T-cell (primary cell): ENCODE results near the gene LRP1B. TPM values are rescaled to one million over a fixed set of nuclear protein-coding genes. Genes with fewer than 3 reads are reported as not detected.

Experiments
- ATAC-seq, 4 experiments: fragments of 200-7000 bp in 3 of 4; fragments of 150-1000 bp in 1 of 4; cut with Tn5 transposase; replicated peaks in 1 of 4; 1 replicate in 3 of 4; 2 replicates in 1 of 4; pipeline ENCODE4 v1.10.0; 2021; ENCODE audit warnings: moderate library complexity in 3 of 4, mild to moderate bottlenecking in 2 of 4, moderate number of reproducible peaks in 1 of 4
- CTCF ChIA-PET, 2 donors: fragments of 300-600 bp; sonication (Branson Sonifier 250); formaldehyde crosslinking; loops; one replicate each; lab custom pipeline; 2022; ENCODE audit warnings: antibody characterized with exemption in 2 of 2; lab: Charles Lee
- POLR2A ChIA-PET, 2 donors: fragments of 300-600 bp; sonication (Branson Sonifier 250); formaldehyde crosslinking; loops; one replicate each; lab custom pipeline; 2022; ENCODE audit warnings: antibody characterized with exemption in 2 of 2; lab: Charles Lee
- DNase-seq, 35 experiments: peaks; one replicate each; pipeline versions ENCODE4 v3.0.0 to v3.0.0-alpha.2; 2013 to 2023
- H3K27ac ChIP-seq: one replicate; pipeline ENCODE4 v1.5.1; 2013; ENCODE audit warnings: low read length
- H3K27me3 ChIP-seq, 2 experiments: replicated peaks in 1 of 2; 1 replicate in 1 of 2; 2 replicates in 1 of 2; pipeline versions ENCODE4 v1.6.1 to v1.7.0; 2013; ENCODE audit warnings: low read length in 1 of 2, mixed read lengths in 1 of 2; ENCODE audit not compliant: control insufficient read depth in 2 of 2, insufficient read depth in 2 of 2; ENCODE audit errors: extremely low read depth in 1 of 2
- H3K36me3 ChIP-seq, 2 donors: 1 replicate in 1 of 2; 2 replicates in 1 of 2; pipeline versions ENCODE4 v1.6.1 to v1.7.0; 2013; ENCODE audit warnings: low read length in 1 of 2; ENCODE audit not compliant: control insufficient read depth in 2 of 2, insufficient read depth in 1 of 2; ENCODE audit errors: extremely low read depth in 1 of 2
- H3K4me1 ChIP-seq, 2 experiments: 1 replicate in 1 of 2; 2 replicates in 1 of 2; pipeline versions ENCODE4 v1.6.1 to v1.7.0; 2013; ENCODE audit warnings: low read length in 2 of 2, mixed read lengths in 1 of 2; ENCODE audit not compliant: insufficient read depth in 2 of 2, control insufficient read depth in 1 of 2; ENCODE audit errors: extremely low read depth in 1 of 2
- H3K4me3 ChIP-seq, 2 donors: 1 replicate in 1 of 2; 2 replicates in 1 of 2; pipeline versions ENCODE4 v1.5.1 to v1.7.0; 2013; ENCODE audit warnings: mild to moderate bottlenecking in 2 of 2, low read length in 1 of 2, moderate library complexity in 1 of 2; ENCODE audit not compliant: control insufficient read depth in 1 of 2; ENCODE audit errors: extremely low read depth in 1 of 2
- H3K9me3 ChIP-seq: 2 replicates; pipeline ENCODE4 v1.7.0; 2013
- H3K27ac Mint-ChIP-seq, 2 donors: one replicate each; pipeline ENCODE4 v1.8.0; 2020 to 2021; ENCODE audit warnings: mild to moderate bottlenecking in 2 of 2, mixed read lengths in 2 of 2
- H3K27me3 Mint-ChIP-seq, 2 donors: one replicate each; pipeline ENCODE4 v1.8.0; 2021 to 2022; ENCODE audit warnings: mixed read lengths in 2 of 2
- H3K36me3 Mint-ChIP-seq: one replicate; pipeline ENCODE4 v1.8.0; 2021; ENCODE audit warnings: mixed read lengths
- H3K4me1 Mint-ChIP-seq, 3 donors: one replicate each; pipeline ENCODE4 v1.8.0; 2020 to 2022; ENCODE audit warnings: mixed read lengths in 3 of 3, mild to moderate bottlenecking in 1 of 3
- H3K4me3 Mint-ChIP-seq, 3 donors: one replicate each; pipeline ENCODE4 v1.8.0; 2020 to 2022; ENCODE audit warnings: mild to moderate bottlenecking in 3 of 3, mixed read lengths in 3 of 3, moderate library complexity in 3 of 3
- H3K9me3 Mint-ChIP-seq, 3 donors: one replicate each; pipeline ENCODE4 v1.8.0; 2020 to 2022; ENCODE audit warnings: mixed read lengths in 3 of 3
- WGBS: methylation state at CpG from one replicate; pipeline ENCODE4 v1.1.5; 2013; ENCODE audit warnings: missing lambda C conversion rate; ENCODE audit not compliant: insufficient coverage; 5-methylcytosine and 5-hydroxymethylcytosine counted together
- total RNA-seq, 35 experiments: library from RNA in 6 of 35; stranded (reverse) in 6 of 35; fragments of 120-200 nt in 1 of 35; gene quantifications; one replicate each; pipeline versions ENCODE4 v1.2.1 to v1.2.4 and lab custom pipeline; 2013 to 2026

LRP1B gene
- total RNA-seq, 5 donors from 2014 or later (not counting 1 experiment from before 2014, with no cell fraction given), result not detected

GRCh38 chr2:140695155-140695554 is 1435.7 kb downstream of the LRP1B start:
- Histone ChIP-seq H3K4me3 (no peak overlapping the region), H3K27ac (no peak overlapping the region), H3K36me3 (no peaks in the 10 kb centered on the region), H3K9me3 (no peaks in the 10 kb centered on the region), H3K4me1 (no peaks in the 10 kb centered on the region), H3K27me3 (no peaks in the 10 kb centered on the region)
- CTCF ChIA-PET, result no interaction called here
- no peak for ATAC-seq
- POLR2A ChIA-PET, result interaction anchor here in 1 of 2 donors (0.6 kb wide), 1 partner anchor 636 kb away, joined by 3 read pairs; no protein-coding TSS in a partner anchor
- no peak for DNase-seq
- WGBS, result no CpG with 5 or more reads among the region's 1 CpG
- no peaks in the 10 kb centered on the region for H3K36me3 Mint-ChIP-seq
- H3K4me1 Mint-ChIP-seq, result no peaks in the 10 kb centered on the region
- H3K27me3 Mint-ChIP-seq, result no peaks in the 10 kb centered on the region
- no peak overlapping the region for H3K27ac Mint-ChIP-seq
- H3K9me3 Mint-ChIP-seq, result peaks cover 2 to 15% (median 8%) of the 10 kb centered on the region in 3 donors
- H3K4me3 Mint-ChIP-seq, result no peak overlapping the region

DNA sequence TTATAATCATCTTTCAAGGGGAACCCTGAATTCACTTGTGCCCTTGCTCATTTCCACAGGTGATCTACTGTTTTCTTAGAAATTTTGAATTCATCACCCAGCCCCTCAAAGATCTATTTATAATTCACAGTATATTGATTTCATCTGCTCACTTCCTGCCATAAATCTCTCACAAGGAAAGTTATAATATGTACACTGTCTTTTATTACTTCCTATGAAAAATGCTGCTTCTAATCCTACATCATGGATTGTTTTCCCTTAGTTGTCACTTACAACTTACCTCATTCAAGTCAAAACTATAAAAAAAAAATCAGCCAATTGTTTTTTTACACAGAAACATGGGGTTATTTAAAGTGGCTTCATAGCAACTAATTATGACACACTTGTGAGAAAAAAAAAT is 1443.0 kb downstream of the LRP1B start:
- Mint-ChIP-seq H3K27ac (no peak overlapping the region), H3K27me3 (no peaks in the 10 kb centered on the region), H3K4me3 (no peak overlapping the region), H3K4me1 (no peaks in the 10 kb centered on the region), H3K9me3 (peaks cover 8 to 26% (median 8%) of the 10 kb centered on the region in 3 donors), H3K36me3 (no peaks in the 10 kb centered on the region)
- no peak overlapping the region for H3K27ac ChIP-seq
- POLR2A ChIA-PET, result no interaction called here
- CTCF ChIA-PET, result no interaction called here
- no peak for ATAC-seq
- no peak overlapping the region for H3K4me3 ChIP-seq
- H3K36me3 ChIP-seq, result no peaks in the 10 kb centered on the region
- H3K27me3 ChIP-seq, result no peaks in the 10 kb centered on the region
- no peaks in the 10 kb centered on the region for H3K4me1 ChIP-seq
- no peaks in the 10 kb centered on the region for H3K9me3 ChIP-seq
- no peak for DNase-seq

DNA sequence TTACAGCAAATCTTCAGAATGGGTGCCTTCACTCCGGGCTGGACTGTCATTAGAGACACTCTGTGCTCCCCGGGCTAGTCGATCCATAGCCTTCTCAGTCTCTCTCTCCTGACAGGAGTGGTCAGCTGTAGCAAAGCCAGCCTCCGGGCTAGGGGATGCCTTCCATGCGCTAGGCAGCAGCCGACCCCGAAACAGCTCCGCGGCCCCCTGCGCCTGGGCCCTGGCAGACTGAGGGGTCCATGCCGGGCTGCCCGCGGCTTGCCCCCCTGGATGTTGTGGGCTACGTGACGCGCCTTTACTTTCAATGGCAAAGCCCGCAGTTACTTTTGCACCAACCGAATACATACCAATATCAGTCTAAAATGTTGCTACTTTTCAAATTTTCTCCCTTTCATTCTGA is 1447.2 kb downstream of the LRP1B start:
- H3K4me1 Mint-ChIP-seq, result no peaks in the 10 kb centered on the region
- POLR2A ChIA-PET, result no interaction called here
- peaks cover 5 to 27% (median 5%) of the 10 kb centered on the region in 3 donors for H3K9me3 Mint-ChIP-seq
- whole genome bisulfite sequencing, result 85% methylated on average over 10 of the region's 18 CpGs
- H3K27me3 Mint-ChIP-seq, result no peaks in the 10 kb centered on the region
- DNase-seq (no peak), ATAC-seq (no peak)
- Histone ChIP-seq H3K36me3 (no peaks in the 10 kb centered on the region), H3K4me1 (no peaks in the 10 kb centered on the region), H3K27ac (no peak overlapping the region), H3K9me3 (no peaks in the 10 kb centered on the region), H3K4me3 (no peak overlapping the region), H3K27me3 (no peaks in the 10 kb centered on the region)
- CTCF ChIA-PET, result no interaction called here
- H3K4me3 Mint-ChIP-seq, result no peak overlapping the region
- H3K36me3 Mint-ChIP-seq, result no peaks in the 10 kb centered on the region
- H3K27ac Mint-ChIP-seq, result no peak overlapping the region

DNA sequence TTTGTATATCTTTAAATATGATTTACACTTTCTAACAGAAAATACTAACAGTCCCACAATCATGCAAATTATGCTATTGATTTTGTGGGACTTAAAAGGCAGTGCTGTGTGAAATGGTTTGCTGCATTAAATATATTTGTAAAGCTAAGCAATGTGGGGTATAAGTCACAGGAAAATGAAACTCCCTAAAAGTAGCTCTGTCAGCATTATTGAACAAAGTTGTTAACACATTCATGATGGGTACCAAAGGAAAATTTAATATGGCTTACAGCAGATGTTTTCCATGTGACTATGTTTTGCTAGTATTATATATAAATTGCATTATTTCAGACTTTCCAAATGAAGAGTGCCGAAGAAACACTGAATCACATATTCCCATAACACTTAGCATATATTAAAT is 1450.0 kb downstream of the LRP1B start:
- no CpG with 5 or more reads among the region's 1 CpG for WGBS
- Histone ChIP-seq H3K4me1 (no peaks in the 10 kb centered on the region), H3K4me3 (no peak overlapping the region), H3K9me3 (no peaks in the 10 kb centered on the region), H3K27ac (no peak overlapping the region), H3K36me3 (no peaks in the 10 kb centered on the region), H3K27me3 (no peaks in the 10 kb centered on the region)
- DNase-seq (no peak), ATAC-seq (no peak)
- no peaks in the 10 kb centered on the region for H3K4me1 Mint-ChIP-seq
- no peak overlapping the region for H3K4me3 Mint-ChIP-seq
- no peaks in the 10 kb centered on the region for H3K27me3 Mint-ChIP-seq
- ChIA-PET POLR2A (interaction anchor here in 1 of 2 donors (0.6 kb wide), 1 partner anchor 1060 kb away, joined by 3 read pairs; no protein-coding TSS in a partner anchor), CTCF (no interaction called here)
- H3K27ac Mint-ChIP-seq, result no peak overlapping the region
- H3K9me3 Mint-ChIP-seq, result peaks cover 0 to 24% (median 4%) of the 10 kb centered on the region in 3 donors
- no peaks in the 10 kb centered on the region for H3K36me3 Mint-ChIP-seq

- no peak for DNase-seq
- Mint-ChIP-seq H3K4me3 (no peak overlapping the region), H3K9me3 (peaks cover 3 to 23% (median 6%) of the 10 kb centered on the region in 3 donors), H3K27me3 (no peaks in the 10 kb centered on the region), H3K36me3 (no peaks in the 10 kb centered on the region), H3K27ac (no peak overlapping the region), H3K4me1 (no peaks in the 10 kb centered on the region)
- CTCF ChIA-PET, result interaction anchor here in 1 of 2 donors (0.6 kb wide), 1 partner anchor 59 kb away, joined by 3 read pairs; no protein-coding TSS in a partner anchor
- Histone ChIP-seq H3K4me3 (no peak overlapping the region), H3K4me1 (no peaks in the 10 kb centered on the region), H3K9me3 (no peaks in the 10 kb centered on the region), H3K36me3 (no peaks in the 10 kb centered on the region), H3K27ac (no peak overlapping the region), H3K27me3 (no peaks in the 10 kb centered on the region)
- no CpG with 5 or more reads among the region's 4 CpGs for WGBS
- no peak for ATAC-seq
- POLR2A ChIA-PET, result interaction anchor here (0.5 to 0.6 kb wide), 3 partner anchors 29 to 69 kb away, joined by 3 to 5 read pairs (median 3); no protein-coding TSS in a partner anchor
Measured at GRCh38 chr2:140679752-140680151, 1451.1 kb downstream of the LRP1B start.

- Mint-ChIP-seq H3K4me1 (no peaks in the 10 kb centered on the region), H3K4me3 (no peak overlapping the region), H3K27me3 (no peaks in the 10 kb centered on the region), H3K36me3 (no peaks in the 10 kb centered on the region), H3K27ac (no peak overlapping the region), H3K9me3 (peaks cover 9 to 29% (median 16%) of the 10 kb centered on the region in 3 donors)
- H3K27ac ChIP-seq, result no peak overlapping the region
- no peaks in the 10 kb centered on the region for H3K27me3 ChIP-seq
- ChIA-PET CTCF (no interaction called here), POLR2A (no interaction called here)
- no peaks in the 10 kb centered on the region for H3K4me1 ChIP-seq
- ATAC-seq, result no peak
- WGBS, result no CpG with 5 or more reads among the region's 3 CpGs
- no peak for DNase-seq
- H3K36me3 ChIP-seq, result no peaks in the 10 kb centered on the region
- no peaks in the 10 kb centered on the region for H3K9me3 ChIP-seq
- no peak overlapping the region for H3K4me3 ChIP-seq
Measured at GRCh38 chr2:140669911-140670310, 1460.9 kb downstream of the LRP1B start.
